Endothelial cell of umbilical vein (primary cell): ENCODE results near the gene MRPL41. TPM values are rescaled to one million over a fixed set of nuclear protein-coding genes. Genes with fewer than 3 reads are reported as not detected.
"Not testable (repeated sequence)": the region's sequence is repeated elsewhere in the genome, so short reads cannot be mapped to it uniquely, and the experiment has no call there.

Source experiments
- BruUV-seq: library from RNA; stranded (reverse); fragments of 400-500 nt; replicated peaks from 2 replicates; lab custom pipeline; 2021; lab: Mats Ljungman, UMichigan
- CTCF ChIA-PET: fragments of 300-600, 350-600 bp; sonication (Branson Sonifier 250); formaldehyde crosslinking; loops from one replicate; lab custom pipeline; 2021; ENCODE audit warnings: antibody characterized with exemption, inconsistent platforms; lab: Charles Lee
- POLR2A ChIA-PET: fragments of 300-600, 350-600 bp; sonication (Branson Sonifier 250); formaldehyde crosslinking; loops from one replicate; lab custom pipeline; 2021; ENCODE audit warnings: antibody characterized with exemption, inconsistent platforms; lab: Charles Lee
- DNase-seq: peaks from one replicate; pipeline ENCODE4 v3.0.0-alpha.2; 2011; ENCODE audit warnings: low read depth, low spot score
- FAIRE-seq: peaks from 2 replicates; lab custom pipeline; 2011; peaks lifted over from hg19 to GRCh38; lab: Jason Lieb, UNC
- H2AFZ ChIP-seq: 2 replicates; pipeline ENCODE4 v1.6.0; 2012; ENCODE audit warnings: low read depth, low read length, control low read depth, inconsistent platforms
- H3K27ac ChIP-seq: 2 replicates; pipeline ENCODE4 v1.5.1; 2011; ENCODE audit warnings: low read depth, mild to moderate bottlenecking, control low read depth, low read length, moderate library complexity; ENCODE audit not compliant: insufficient read depth
- H3K27me3 ChIP-seq, 2 experiments: 2 replicates each; pipeline versions ENCODE4 v1.6.0 to v1.6.1; 2011; ENCODE audit warnings: low read length in 2 of 2, mixed read lengths in 1 of 2; ENCODE audit not compliant: control insufficient read depth in 2 of 2, insufficient read depth in 2 of 2
- H3K36me3 ChIP-seq, 2 experiments: 2 replicates in 1 of 2; 3 replicates in 1 of 2; pipeline ENCODE4 v1.5.1; 2011; ENCODE audit warnings: low read length in 2 of 2, mild to moderate bottlenecking in 1 of 2, moderate library complexity in 1 of 2; ENCODE audit not compliant: control insufficient read depth in 2 of 2, insufficient read depth in 2 of 2; ENCODE audit errors: extremely low read depth in 1 of 2
- H3K4me1 ChIP-seq: 3 replicates; pipeline ENCODE4 v1.5.1; 2011; ENCODE audit warnings: mild to moderate bottlenecking, low read length; ENCODE audit not compliant: control insufficient read depth, insufficient read depth; ENCODE audit errors: extremely low read depth
- H3K4me2 ChIP-seq: 2 replicates; pipeline ENCODE4 v1.6.1; 2011; ENCODE audit warnings: low read length, control low read depth, mixed read lengths; ENCODE audit not compliant: insufficient read depth
- H3K4me3 ChIP-seq, 3 experiments: fragments of 200-600 bp in 1 of 3; sonication (generic), shearing (Covaris generic) in 1 of 3; replicated peaks in 1 of 3; 2 replicates each; pipeline ENCODE4 v1.5.1; 2011 to 2016; ENCODE audit warnings: control low read depth in 3 of 3, low read length in 3 of 3, mild to moderate bottlenecking in 2 of 3, inconsistent platforms in 1 of 3, low read depth in 1 of 3, moderate library complexity in 1 of 3; ENCODE audit not compliant: insufficient read depth in 1 of 3
- H3K79me2 ChIP-seq: 2 replicates; pipeline ENCODE4 v1.6.0; 2012; ENCODE audit warnings: low read length, inconsistent platforms; ENCODE audit not compliant: control insufficient read depth, insufficient read depth
- H3K9ac ChIP-seq: replicated peaks from 2 replicates; pipeline ENCODE3; 2011; ENCODE audit warnings: low read length, control low read depth; ENCODE audit not compliant: insufficient read depth; ENCODE audit errors: extremely low read depth
- H3K9me1 ChIP-seq: replicated peaks from 3 replicates; pipeline ENCODE4 v1.6.0; 2011; ENCODE audit warnings: mild to moderate bottlenecking, low read length; ENCODE audit not compliant: control insufficient read depth, insufficient read depth; ENCODE audit errors: extremely low read depth
- H3K9me3 ChIP-seq: replicated peaks from 2 replicates; pipeline ENCODE4 v1.5.1; 2012; ENCODE audit warnings: low read length, inconsistent platforms; ENCODE audit not compliant: control insufficient read depth, insufficient read depth
- H4K20me1 ChIP-seq: replicated peaks from 2 replicates; pipeline ENCODE3; 2011; ENCODE audit warnings: mild to moderate bottlenecking, low read length; ENCODE audit not compliant: control insufficient read depth, insufficient read depth; ENCODE audit errors: extremely low read depth
- EZH2 ChIP-seq: IDR thresholded peaks from 2 replicates; pipeline ENCODE4 v1.6.1; 2012; ENCODE audit warnings: borderline replicate concordance, low read depth, mild to moderate bottlenecking, moderate library complexity, low read length, inconsistent platforms; ENCODE audit not compliant: severe bottlenecking
- FOS ChIP-seq: IDR thresholded peaks from 2 replicates; pipeline ENCODE4 v1.6.1; 2011; ENCODE audit warnings: mild to moderate bottlenecking, low read length, moderate library complexity, borderline replicate concordance; ENCODE audit not compliant: insufficient read depth
- GATA2 ChIP-seq: IDR thresholded peaks from 2 replicates; pipeline ENCODE4 v1.7.0; 2011; ENCODE audit warnings: low read depth, mild to moderate bottlenecking, moderate library complexity, mixed read lengths, low read length; ENCODE audit not compliant: insufficient read length, insufficient read depth
- JUN ChIP-seq: IDR thresholded peaks from 2 replicates; pipeline ENCODE4 v1.6.1; 2011; ENCODE audit warnings: borderline replicate concordance, low read depth; ENCODE audit not compliant: insufficient read length, insufficient read depth
- MYC ChIP-seq: IDR thresholded peaks from one replicate; pipeline ENCODE4 v1.6.1; 2011; ENCODE audit warnings: mild to moderate bottlenecking, low read depth, low read length
- POLR2A ChIP-seq: IDR thresholded peaks from 2 replicates; pipeline ENCODE4 v1.6.1; 2012; ENCODE audit warnings: low read depth, mild to moderate bottlenecking, control low read depth, low read length
- POLR2AphosphoS5 ChIP-seq: IDR thresholded peaks from 2 replicates; pipeline ENCODE4 v1.6.1; 2012; ENCODE audit warnings: low read depth, mild to moderate bottlenecking, control low read depth, low read length, moderate library complexity; ENCODE audit not compliant: insufficient read depth
- dilution Hi-C: fragments of 300-500 bp; cut with MboI; formaldehyde crosslinking; loops from one replicate; pipeline ENCODE4 v1.15.0; 2019; ENCODE audit warnings: low sequenced_read_pairs; ENCODE audit not compliant: extremely low pct_ligation_motif_present
- intact Hi-C: fragments of 100-400 bp; cut with micrococcal nuclease; formaldehyde crosslinking; loops from one replicate; pipeline ENCODE4 v1.10.0; 2022
- polyA plus RNA-seq, 4 experiments: library from polyadenylated mRNA; depleted of rRNA in 3 of 4; stranded (reverse) in 3 of 4; unstranded in 1 of 4; fragments of >200 nt; gene quantifications; 2 replicates each; pipeline versions ENCODE4 v1.2.1 to v1.2.3, GENCODE V29; 2011 to 2012; ENCODE audit warnings: missing spikeins in 1 of 4
- total RNA-seq: library from RNA; stranded (reverse); gene quantifications from 2 replicates; pipeline ENCODE4 v1.2.3, GENCODE V29; 2021
- TF ChIP-seq, protein P1 (sequence below), 2 donors: IDR thresholded peaks; 1 replicate in 1 of 2; 2 replicates in 1 of 2; pipeline ENCODE4 v1.5.1; 2011; ENCODE audit warnings: low read length in 2 of 2, mild to moderate bottlenecking in 2 of 2, moderate library complexity in 2 of 2, control low read depth in 1 of 2, inconsistent platforms in 1 of 2, low read depth in 1 of 2; ENCODE audit not compliant: insufficient read depth in 1 of 2; ENCODE audit errors: extremely low read depth in 1 of 2
- TF ChIP-seq, protein P2 (sequence below): IDR thresholded peaks from 2 replicates; pipeline ENCODE4 v1.6.1; 2011; ENCODE audit not compliant: insufficient read depth, insufficient read length

Gene MRPL41
- total and polyA plus RNA-seq, 2 donors (not counting 3 experiments of a cell fraction or from before 2014, with no cell fraction given), result 50.4 to 50.7 TPM

DNA sequence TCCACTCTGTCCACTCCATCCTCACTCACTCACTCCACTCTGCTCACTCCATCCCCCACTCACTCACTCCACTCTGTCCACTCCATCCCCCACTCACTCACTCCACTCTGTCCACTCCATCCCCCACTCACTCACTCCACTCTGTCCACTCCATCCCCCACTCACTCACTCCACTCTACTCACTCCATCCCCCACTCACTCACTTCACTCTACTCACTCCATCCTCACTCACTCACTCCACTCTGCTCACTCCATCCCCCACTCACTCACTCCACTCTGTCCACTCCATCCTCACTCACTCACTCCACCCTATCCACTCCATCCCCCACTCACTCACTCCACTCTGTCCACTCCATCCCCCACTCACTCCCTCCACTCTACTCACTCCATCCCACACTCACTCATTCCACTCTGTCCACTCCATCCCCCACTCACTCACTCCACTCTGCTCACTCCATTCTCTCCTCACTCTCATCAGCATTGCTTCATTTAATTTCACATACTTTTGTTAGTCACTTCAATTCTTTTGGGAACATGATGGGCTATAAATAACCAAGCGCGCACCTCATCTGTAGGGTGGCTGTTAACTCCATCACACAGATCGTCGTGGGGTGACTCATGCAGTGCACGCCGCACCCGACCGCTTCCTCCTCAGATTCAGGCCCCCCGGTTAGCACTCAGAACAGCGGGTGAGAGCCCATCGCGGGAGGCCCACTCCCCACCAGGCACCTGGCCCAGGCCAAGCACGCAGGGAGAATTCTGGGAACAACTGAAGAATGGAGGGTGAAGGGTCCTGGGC lies 32.8 kb upstream of the MRPL41 start:
- intact Hi-C loops, POLR2A ChIA-PET, FAIRE-seq, dilution Hi-C loops, DNase-seq, CTCF ChIA-PET, H3K27me3 ChIP-seq, H3K4me3 ChIP-seq, H3K27ac ChIP-seq, H3K9me3 ChIP-seq, H3K4me1 ChIP-seq, BruUV-seq, H4K20me1 ChIP-seq, H3K4me2 ChIP-seq, H3K36me3 ChIP-seq, H3K79me2 ChIP-seq, H3K9ac ChIP-seq, H3K9me1 ChIP-seq, H2AFZ ChIP-seq: not testable (repeated sequence)

DNA sequence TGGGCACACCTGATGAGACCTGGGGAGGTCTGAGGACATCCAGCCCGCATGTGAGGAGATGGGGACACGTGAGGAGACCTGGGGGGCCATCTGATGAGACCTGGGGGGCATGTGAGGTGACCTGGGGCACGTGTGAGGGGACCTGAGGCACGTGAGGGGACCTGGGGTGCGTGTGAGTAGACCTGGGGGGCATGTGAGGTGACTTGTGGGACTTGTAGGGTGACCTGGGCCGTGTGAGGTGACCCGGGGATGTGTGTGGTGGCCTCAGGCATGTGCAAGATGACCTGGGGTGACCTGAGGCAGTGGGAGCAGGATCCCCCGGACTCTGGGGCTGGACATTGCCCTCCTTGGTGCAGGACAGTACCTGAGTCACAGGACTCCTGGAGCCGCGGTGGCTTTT lies 32.1 kb upstream of the MRPL41 start:
- no peak overlapping the region for H3K4me2 ChIP-seq
- CTCF ChIA-PET, result interaction anchor here (1.9 kb wide), 1 partner anchor 10 kb away, joined by 7 read pairs; no protein-coding TSS in a partner anchor
- intact Hi-C loops, result no loop called here
- no peak overlapping the region for H3K27ac ChIP-seq
- H3K36me3 ChIP-seq, result no peaks in the 10 kb centered on the region
- no peak for FAIRE-seq
- no peaks in the 10 kb centered on the region for H3K79me2 ChIP-seq
- no peaks in the 10 kb centered on the region for H3K9me1 ChIP-seq
- H3K4me3 ChIP-seq, result no peak overlapping the region
- no peak overlapping the region for H3K9ac ChIP-seq
- H3K9me3 ChIP-seq, result no peaks in the 10 kb centered on the region
- POLR2A ChIA-PET, result no interaction called here
- TF ChIP-seq JUN (no peak), EZH2 (no peak), POLR2AphosphoS5 (no peak), MYC (no peak), POLR2A (no peak), GATA2 (no peak), FOS (no peak)
- TF ChIP-seq, protein P1, sequence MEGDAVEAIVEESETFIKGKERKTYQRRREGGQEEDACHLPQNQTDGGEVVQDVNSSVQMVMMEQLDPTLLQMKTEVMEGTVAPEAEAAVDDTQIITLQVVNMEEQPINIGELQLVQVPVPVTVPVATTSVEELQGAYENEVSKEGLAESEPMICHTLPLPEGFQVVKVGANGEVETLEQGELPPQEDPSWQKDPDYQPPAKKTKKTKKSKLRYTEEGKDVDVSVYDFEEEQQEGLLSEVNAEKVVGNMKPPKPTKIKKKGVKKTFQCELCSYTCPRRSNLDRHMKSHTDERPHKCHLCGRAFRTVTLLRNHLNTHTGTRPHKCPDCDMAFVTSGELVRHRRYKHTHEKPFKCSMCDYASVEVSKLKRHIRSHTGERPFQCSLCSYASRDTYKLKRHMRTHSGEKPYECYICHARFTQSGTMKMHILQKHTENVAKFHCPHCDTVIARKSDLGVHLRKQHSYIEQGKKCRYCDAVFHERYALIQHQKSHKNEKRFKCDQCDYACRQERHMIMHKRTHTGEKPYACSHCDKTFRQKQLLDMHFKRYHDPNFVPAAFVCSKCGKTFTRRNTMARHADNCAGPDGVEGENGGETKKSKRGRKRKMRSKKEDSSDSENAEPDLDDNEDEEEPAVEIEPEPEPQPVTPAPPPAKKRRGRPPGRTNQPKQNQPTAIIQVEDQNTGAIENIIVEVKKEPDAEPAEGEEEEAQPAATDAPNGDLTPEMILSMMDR (IDR thresholded peaks at IDR 0.05; ENCODE audit: extremely low read depth in 1 of 2, insufficient read depth in 1 of 2, low read depth in 1 of 2, low read length in 2 of 2), result no peak
- TF ChIP-seq, protein P2, sequence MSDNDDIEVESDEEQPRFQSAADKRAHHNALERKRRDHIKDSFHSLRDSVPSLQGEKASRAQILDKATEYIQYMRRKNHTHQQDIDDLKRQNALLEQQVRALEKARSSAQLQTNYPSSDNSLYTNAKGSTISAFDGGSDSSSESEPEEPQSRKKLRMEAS, result no peak
- H2AFZ ChIP-seq, result no peak overlapping the region
- H3K27me3 ChIP-seq, result no peaks in the 10 kb centered on the region
- no peaks in the 10 kb centered on the region for H3K4me1 ChIP-seq
- dilution Hi-C loops, result no loop called here
- DNase-seq, result no peak
- BruUV-seq, result no TSS peak
- no peaks in the 10 kb centered on the region for H4K20me1 ChIP-seq
